Measurements from ENCODE around the gene DOCK4.

DNA sequence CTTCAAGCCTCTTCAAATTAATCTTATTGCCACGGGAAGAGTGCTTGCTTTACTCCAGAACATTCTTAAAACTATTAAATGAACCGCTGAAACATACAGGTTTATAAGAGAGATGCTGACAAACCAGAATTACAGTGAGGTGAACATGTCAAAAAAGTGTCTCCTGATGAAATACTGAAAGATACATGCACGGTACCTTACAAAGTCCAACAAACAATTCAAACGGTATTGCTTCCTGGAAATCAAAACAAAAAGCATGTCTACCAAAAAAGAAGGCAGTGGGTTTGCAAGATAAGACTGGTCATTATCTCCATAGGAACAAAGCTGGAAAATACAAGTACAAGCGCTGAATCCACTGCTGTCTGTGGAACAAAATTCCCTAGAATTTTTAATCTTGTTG, 174.5 kb downstream of the DOCK4 start:
- TF ChIP-seq, protein P1, sequence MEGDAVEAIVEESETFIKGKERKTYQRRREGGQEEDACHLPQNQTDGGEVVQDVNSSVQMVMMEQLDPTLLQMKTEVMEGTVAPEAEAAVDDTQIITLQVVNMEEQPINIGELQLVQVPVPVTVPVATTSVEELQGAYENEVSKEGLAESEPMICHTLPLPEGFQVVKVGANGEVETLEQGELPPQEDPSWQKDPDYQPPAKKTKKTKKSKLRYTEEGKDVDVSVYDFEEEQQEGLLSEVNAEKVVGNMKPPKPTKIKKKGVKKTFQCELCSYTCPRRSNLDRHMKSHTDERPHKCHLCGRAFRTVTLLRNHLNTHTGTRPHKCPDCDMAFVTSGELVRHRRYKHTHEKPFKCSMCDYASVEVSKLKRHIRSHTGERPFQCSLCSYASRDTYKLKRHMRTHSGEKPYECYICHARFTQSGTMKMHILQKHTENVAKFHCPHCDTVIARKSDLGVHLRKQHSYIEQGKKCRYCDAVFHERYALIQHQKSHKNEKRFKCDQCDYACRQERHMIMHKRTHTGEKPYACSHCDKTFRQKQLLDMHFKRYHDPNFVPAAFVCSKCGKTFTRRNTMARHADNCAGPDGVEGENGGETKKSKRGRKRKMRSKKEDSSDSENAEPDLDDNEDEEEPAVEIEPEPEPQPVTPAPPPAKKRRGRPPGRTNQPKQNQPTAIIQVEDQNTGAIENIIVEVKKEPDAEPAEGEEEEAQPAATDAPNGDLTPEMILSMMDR (conservative IDR thresholded peaks at IDR 0.05): no peak
- TF ChIP-seq ZFX (IDR thresholded peaks at IDR 0.05): no peak

Data from C4-2B (cell line).